Non-pigmented ciliary epithelial cell (primary cell): Measurements from ENCODE around the gene DHRS2.

Source experiments
- DNase-seq: peaks from one replicate; pipeline ENCODE4 v3.0.0-alpha.2; 2010; ENCODE audit warnings: low read depth

Gene DHRS2

GRCh38 chr14:23694085-23694948 lies 58.2 kb downstream of the DHRS2 start:
- DNase-seq = no peak
